C4-2B (cell line): ENCODE results near the gene LRRC8C.

Experiments
- ZFX ChIP-seq: fragments of 450-650 bp; IDR thresholded peaks from 2 replicates; pipeline ENCODE4 v1.6.1; 2017
- TF ChIP-seq, protein P1 (sequence below): fragments of 450-650 bp; conservative IDR thresholded peaks from 2 replicates; pipeline ENCODE4 v1.5.1; 2017; ENCODE audit warnings: mild to moderate bottlenecking

DNA sequence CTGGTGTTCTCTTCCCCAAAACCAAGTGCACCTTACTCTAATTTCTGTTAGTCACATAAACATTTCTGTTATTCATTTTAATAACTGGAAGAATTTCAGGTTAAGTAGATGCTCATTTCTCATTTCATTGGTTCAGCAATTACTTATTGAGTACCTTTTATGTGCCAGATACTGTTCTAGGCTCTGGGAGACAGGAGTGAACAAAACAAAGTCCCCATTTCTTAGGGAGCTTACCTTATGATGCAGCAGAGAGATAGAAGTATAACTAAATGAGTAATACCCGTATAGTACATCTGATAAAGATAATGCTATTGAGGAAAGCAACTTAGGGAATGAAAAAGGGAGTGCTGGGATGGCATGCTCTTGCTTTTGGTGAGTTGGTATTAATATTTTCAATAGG is 33.7 kb downstream of the LRRC8C start:
- TF ChIP-seq, protein P1, sequence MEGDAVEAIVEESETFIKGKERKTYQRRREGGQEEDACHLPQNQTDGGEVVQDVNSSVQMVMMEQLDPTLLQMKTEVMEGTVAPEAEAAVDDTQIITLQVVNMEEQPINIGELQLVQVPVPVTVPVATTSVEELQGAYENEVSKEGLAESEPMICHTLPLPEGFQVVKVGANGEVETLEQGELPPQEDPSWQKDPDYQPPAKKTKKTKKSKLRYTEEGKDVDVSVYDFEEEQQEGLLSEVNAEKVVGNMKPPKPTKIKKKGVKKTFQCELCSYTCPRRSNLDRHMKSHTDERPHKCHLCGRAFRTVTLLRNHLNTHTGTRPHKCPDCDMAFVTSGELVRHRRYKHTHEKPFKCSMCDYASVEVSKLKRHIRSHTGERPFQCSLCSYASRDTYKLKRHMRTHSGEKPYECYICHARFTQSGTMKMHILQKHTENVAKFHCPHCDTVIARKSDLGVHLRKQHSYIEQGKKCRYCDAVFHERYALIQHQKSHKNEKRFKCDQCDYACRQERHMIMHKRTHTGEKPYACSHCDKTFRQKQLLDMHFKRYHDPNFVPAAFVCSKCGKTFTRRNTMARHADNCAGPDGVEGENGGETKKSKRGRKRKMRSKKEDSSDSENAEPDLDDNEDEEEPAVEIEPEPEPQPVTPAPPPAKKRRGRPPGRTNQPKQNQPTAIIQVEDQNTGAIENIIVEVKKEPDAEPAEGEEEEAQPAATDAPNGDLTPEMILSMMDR = no peak
- TF ChIP-seq ZFX = no peak
